ENCODE results near the gene HEATR1.

The HEATR1 gene

GRCh38 chr1:236508593-236509027 is 95.7 kb downstream of the HEATR1 start (continued):
- TF ChIP-seq ZSCAN30 (tag by site-specific recombination; IDR thresholded peaks at IDR 0.05) = no peak
- no peak for TF ChIP-seq ZNF223 (tag by site-specific recombination; IDR thresholded peaks at IDR 0.05)
- TF ChIP-seq, protein P1, sequence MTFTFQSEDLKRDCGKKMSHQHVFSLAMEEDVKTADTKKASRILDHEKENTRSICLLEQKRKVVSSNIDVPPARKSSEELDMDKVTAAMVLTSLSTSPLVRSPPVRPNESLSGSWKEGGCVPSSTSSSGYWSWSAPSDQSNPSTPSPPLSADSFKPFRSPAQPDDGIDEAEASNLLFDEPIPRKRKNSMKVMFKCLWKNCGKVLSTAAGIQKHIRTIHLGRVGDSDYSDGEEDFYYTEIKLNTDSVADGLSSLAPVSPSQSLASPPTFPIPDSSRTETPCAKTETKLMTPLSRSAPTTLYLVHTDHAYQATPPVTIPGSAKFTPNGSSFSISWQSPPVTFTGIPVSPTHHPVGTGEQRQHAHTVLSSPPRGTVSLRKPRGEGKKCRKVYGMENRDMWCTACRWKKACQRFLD (tag by site-specific recombination; IDR thresholded peaks at IDR 0.05) = no peak
- no peak for TF ChIP-seq ZNF266 (tag by site-specific recombination; IDR thresholded peaks at IDR 0.05; ENCODE audit: low read depth)

GRCh38 chr1:236507022-236507700 is 97.2 kb downstream of the HEATR1 start:
- H3K27ac ChIP-seq (ENCODE audit: extremely low read depth, low read depth, low read length) = peak overlapping the region; percentile 32; the same call in 1 of the 2 replicates
- H3K4me3 ChIP-seq (ENCODE audit: low read depth, low read length) = no peak overlapping the region
- H3K9me3 ChIP-seq (ENCODE audit: control insufficient read depth, insufficient read depth, low read depth, low read length) = no peaks in the 10 kb centered on the region
- H3K4me1 ChIP-seq (ENCODE audit: control insufficient read depth, insufficient read depth, low read length) = peaks cover 16% of the 10 kb centered on the region
- no peaks in the 10 kb centered on the region for H3K36me3 ChIP-seq (ENCODE audit: control insufficient read depth in 2 of 2, insufficient read depth in 1 of 2, low read length in 2 of 2)
- ChIA-PET CTCF (interaction anchor here (0.6 to 1.2 kb wide), 6 partner anchors 11 to 403 kb away, joined by 3 to 6 read pairs (median 3); no protein-coding TSS in a partner anchor), POLR2A (interaction anchor here (1.5 to 2.5 kb wide), 3 partner anchors 9 to 18 kb away, joined by 4 to 9 read pairs (median 4); no protein-coding TSS in a partner anchor)
- TF ChIP-seq KLF17 (tag by site-specific recombination; IDR thresholded peaks at IDR 0.05) = no peak; the same call in 1 of the 2 replicates
- peak; percentile 20; the same call in 1 of the 2 replicates for TF ChIP-seq ZBTB8A (tag by site-specific recombination; IDR thresholded peaks at IDR 0.05)
- TF ChIP-seq ZEB2 (tag by site-specific recombination; IDR thresholded peaks at IDR 0.05) = peak; percentile 81
- peak; percentile 63 for TF ChIP-seq IKZF3 (tag by site-specific recombination; IDR thresholded peaks at IDR 0.05)
- TF ChIP-seq ZNF600 (tag by site-specific recombination; IDR thresholded peaks at IDR 0.05) = peak; percentile 38
- TF ChIP-seq GLIS1 (tag by site-specific recombination; IDR thresholded peaks at IDR 0.05) = peak; percentile 40
- no peak for TF ChIP-seq ZNF221 (tag by site-specific recombination; IDR thresholded peaks at IDR 0.05; ENCODE audit: borderline replicate concordance)
- TF ChIP-seq, protein P2, sequence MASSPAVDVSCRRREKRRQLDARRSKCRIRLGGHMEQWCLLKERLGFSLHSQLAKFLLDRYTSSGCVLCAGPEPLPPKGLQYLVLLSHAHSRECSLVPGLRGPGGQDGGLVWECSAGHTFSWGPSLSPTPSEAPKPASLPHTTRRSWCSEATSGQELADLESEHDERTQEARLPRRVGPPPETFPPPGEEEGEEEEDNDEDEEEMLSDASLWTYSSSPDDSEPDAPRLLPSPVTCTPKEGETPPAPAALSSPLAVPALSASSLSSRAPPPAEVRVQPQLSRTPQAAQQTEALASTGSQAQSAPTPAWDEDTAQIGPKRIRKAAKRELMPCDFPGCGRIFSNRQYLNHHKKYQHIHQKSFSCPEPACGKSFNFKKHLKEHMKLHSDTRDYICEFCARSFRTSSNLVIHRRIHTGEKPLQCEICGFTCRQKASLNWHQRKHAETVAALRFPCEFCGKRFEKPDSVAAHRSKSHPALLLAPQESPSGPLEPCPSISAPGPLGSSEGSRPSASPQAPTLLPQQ (tag by site-specific recombination; IDR thresholded peaks at IDR 0.05) = peak; percentile 81; the same call in 1 of the 2 replicates
- TF ChIP-seq ZBTB44 (tag by site-specific recombination; IDR thresholded peaks at IDR 0.05) = peak; percentile 58; the same call in 1 of the 2 replicates
- no peak for TF ChIP-seq GFI1B (tag by site-specific recombination; IDR thresholded peaks at IDR 0.05)
- TF ChIP-seq ZNF449 (tag by site-specific recombination; IDR thresholded peaks at IDR 0.05) = no peak
- no peak for TF ChIP-seq SP2 (tag by site-specific recombination; IDR thresholded peaks at IDR 0.05)
- TF ChIP-seq SP7 (tag by site-specific recombination; IDR thresholded peaks at IDR 0.05) = peak; percentile 64
- no peak for TF ChIP-seq PRDM1 (tag by site-specific recombination; IDR thresholded peaks at IDR 0.05)
- TF ChIP-seq, protein P3, sequence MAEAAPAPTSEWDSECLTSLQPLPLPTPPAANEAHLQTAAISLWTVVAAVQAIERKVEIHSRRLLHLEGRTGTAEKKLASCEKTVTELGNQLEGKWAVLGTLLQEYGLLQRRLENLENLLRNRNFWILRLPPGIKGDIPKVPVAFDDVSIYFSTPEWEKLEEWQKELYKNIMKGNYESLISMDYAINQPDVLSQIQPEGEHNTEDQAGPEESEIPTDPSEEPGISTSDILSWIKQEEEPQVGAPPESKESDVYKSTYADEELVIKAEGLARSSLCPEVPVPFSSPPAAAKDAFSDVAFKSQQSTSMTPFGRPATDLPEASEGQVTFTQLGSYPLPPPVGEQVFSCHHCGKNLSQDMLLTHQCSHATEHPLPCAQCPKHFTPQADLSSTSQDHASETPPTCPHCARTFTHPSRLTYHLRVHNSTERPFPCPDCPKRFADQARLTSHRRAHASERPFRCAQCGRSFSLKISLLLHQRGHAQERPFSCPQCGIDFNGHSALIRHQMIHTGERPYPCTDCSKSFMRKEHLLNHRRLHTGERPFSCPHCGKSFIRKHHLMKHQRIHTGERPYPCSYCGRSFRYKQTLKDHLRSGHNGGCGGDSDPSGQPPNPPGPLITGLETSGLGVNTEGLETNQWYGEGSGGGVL (tag by site-specific recombination; IDR thresholded peaks at IDR 0.05) = peak; percentile 34
- TF ChIP-seq ZNF366 (tag by site-specific recombination; conservative IDR thresholded peaks at IDR 0.05) = peak; percentile 68
- TF ChIP-seq, protein P4, sequence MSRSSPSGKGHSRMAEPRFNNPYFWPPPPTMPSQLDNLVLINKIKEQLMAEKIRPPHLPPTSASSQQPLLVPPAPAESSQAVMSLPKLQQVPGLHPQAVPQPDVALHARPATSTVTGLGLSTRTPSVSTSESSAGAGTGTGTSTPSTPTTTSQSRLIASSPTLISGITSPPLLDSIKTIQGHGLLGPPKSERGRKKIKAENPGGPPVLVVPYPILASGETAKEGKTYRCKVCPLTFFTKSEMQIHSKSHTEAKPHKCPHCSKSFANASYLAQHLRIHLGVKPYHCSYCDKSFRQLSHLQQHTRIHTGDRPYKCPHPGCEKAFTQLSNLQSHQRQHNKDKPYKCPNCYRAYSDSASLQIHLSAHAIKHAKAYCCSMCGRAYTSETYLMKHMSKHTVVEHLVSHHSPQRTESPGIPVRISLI (tag by site-specific recombination; IDR thresholded peaks at IDR 0.05) = peak; percentile 90
- TF ChIP-seq ZNF561 (tag by site-specific recombination; IDR thresholded peaks at IDR 0.05; ENCODE audit: borderline replicate concordance) = no peak
- TF ChIP-seq ZXDB (tag by site-specific recombination; IDR thresholded peaks at IDR 0.05) = peak; percentile 82
- TF ChIP-seq, protein P5, sequence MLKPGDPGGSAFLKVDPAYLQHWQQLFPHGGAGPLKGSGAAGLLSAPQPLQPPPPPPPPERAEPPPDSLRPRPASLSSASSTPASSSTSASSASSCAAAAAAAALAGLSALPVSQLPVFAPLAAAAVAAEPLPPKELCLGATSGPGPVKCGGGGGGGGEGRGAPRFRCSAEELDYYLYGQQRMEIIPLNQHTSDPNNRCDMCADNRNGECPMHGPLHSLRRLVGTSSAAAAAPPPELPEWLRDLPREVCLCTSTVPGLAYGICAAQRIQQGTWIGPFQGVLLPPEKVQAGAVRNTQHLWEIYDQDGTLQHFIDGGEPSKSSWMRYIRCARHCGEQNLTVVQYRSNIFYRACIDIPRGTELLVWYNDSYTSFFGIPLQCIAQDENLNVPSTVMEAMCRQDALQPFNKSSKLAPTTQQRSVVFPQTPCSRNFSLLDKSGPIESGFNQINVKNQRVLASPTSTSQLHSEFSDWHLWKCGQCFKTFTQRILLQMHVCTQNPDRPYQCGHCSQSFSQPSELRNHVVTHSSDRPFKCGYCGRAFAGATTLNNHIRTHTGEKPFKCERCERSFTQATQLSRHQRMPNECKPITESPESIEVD (tag by site-specific recombination; IDR thresholded peaks at IDR 0.05) = peak; percentile 88

All from HEK293 (cell line).